ENCODE data around the gene PLP1.

The PLP1 gene

GRCh38 chrX:103823591-103823990, 47.0 kb downstream of the PLP1 start:
- no peak for DNase-seq

GRCh38 chrX:103825881-103826280, 49.2 kb downstream of the PLP1 start:
- DNase-seq, result no peak

- DNase-seq, result no peak
Observed at GRCh38 chrX:103828529-103828928, 51.9 kb downstream of the PLP1 start.

- peak in 11 of 56 donors; percentile 0 to 27 (median 3) for DNase-seq
Observed at GRCh38 chrX:103830848-103831247, 54.2 kb downstream of the PLP1 start.

- DNase-seq, result peak in 12 of 56 donors; percentile 0 to 44 (median 24)
Observed at GRCh38 chrX:103831342-103831802, 54.7 kb downstream of the PLP1 start.

- peak in 52 of 56 donors; percentile 2 to 73 (median 38) for DNase-seq
Observed at GRCh38 chrX:103831803-103832544, 55.3 kb downstream of the PLP1 start, which contains the start of gene RAB9B. Gene RAB9B, minus strand, starts transcription at chrX:103832257. Its CDS starts 6,473 bp downstream, at chrX:103825784.

GRCh38 chrX:103839404-103839803, 62.8 kb downstream of the PLP1 start:
- no peak for DNase-seq
